Stimulated activated memory B cell treated with anti-CD40 and anti-IgM and Interleukin-4, amounts not matched to agents 10 μg/mL and 1 μg/mL and 100 μg/mL, for 72 hours (primary cell): ENCODE measurements around the gene PRKG1.

Experiments used
- ATAC-seq: fragments of 150-1000 bp; cut with Tn5 transposase; 2 replicates; pipeline ENCODE4 v1.10.0; 2021
- H3K27ac Mint-ChIP-seq: one replicate; pipeline ENCODE4 v1.8.0; 2022; ENCODE audit warnings: mild to moderate bottlenecking, mixed read lengths
- H3K27me3 Mint-ChIP-seq: one replicate; pipeline ENCODE4 v1.8.0; 2022; ENCODE audit warnings: mixed read lengths
- H3K36me3 Mint-ChIP-seq: one replicate; pipeline ENCODE4 v1.8.0; 2022; ENCODE audit warnings: mixed read lengths
- H3K4me1 Mint-ChIP-seq: one replicate; pipeline ENCODE4 v1.8.0; 2022; ENCODE audit warnings: mixed read lengths
- H3K4me3 Mint-ChIP-seq: one replicate; pipeline ENCODE4 v1.8.0; 2022; ENCODE audit warnings: mild to moderate bottlenecking, moderate library complexity, mixed read lengths
- H3K9me3 Mint-ChIP-seq: one replicate; pipeline ENCODE4 v1.8.0; 2022; ENCODE audit warnings: mixed read lengths

Gene PRKG1

DNA sequence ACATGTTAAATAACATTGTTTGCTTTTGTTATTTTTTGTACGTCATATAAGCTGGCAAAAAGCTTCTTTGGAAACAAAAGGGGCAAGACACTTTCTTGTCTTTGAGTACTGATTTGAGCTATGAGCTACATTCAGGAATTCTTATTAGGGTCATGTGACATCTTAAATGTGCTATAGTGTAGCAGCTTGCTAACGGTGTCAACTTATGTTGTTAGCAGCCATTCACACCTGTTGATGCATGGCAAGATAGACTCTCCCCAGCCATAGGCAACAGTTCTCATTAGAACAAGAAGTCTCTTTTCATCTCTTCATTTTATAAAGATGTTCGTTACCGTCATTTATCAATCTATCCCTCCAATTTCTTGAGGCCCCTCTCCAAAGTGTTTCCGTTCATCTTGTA lies 411.4 kb downstream of the PRKG1 start:
- Mint-ChIP-seq H3K36me3 (no peaks in the 10 kb centered on the region), H3K9me3 (no peaks in the 10 kb centered on the region), H3K27me3 (no peaks in the 10 kb centered on the region), H3K27ac (no peak overlapping the region), H3K4me3 (no peak overlapping the region), H3K4me1 (no peaks in the 10 kb centered on the region)
- ATAC-seq: no peak

DNA sequence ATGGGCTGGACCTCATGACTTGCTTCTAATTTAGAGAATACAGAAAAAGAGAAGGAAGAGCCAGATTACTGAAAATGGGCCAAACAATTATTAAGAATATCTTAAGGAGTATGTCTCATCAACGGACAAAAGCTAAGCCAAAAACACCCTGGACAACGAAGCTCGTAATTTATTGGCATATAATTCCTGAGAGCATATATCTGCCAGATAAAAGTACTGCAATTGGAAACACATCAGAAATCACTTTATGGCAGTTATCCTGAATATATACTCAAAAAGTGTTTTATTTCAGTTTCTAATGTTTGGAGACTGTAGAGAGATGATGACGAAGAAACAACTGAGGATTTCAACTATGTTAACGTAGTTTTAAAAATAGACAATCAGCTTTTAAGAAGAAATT lies 413.3 kb downstream of the PRKG1 start:
- H3K4me3 Mint-ChIP-seq: no peak overlapping the region
- ATAC-seq: no peak
- no peaks in the 10 kb centered on the region for H3K27me3 Mint-ChIP-seq
- H3K9me3 Mint-ChIP-seq: no peaks in the 10 kb centered on the region
- no peak overlapping the region for H3K27ac Mint-ChIP-seq
- no peaks in the 10 kb centered on the region for H3K36me3 Mint-ChIP-seq
- H3K4me1 Mint-ChIP-seq: no peaks in the 10 kb centered on the region

DNA sequence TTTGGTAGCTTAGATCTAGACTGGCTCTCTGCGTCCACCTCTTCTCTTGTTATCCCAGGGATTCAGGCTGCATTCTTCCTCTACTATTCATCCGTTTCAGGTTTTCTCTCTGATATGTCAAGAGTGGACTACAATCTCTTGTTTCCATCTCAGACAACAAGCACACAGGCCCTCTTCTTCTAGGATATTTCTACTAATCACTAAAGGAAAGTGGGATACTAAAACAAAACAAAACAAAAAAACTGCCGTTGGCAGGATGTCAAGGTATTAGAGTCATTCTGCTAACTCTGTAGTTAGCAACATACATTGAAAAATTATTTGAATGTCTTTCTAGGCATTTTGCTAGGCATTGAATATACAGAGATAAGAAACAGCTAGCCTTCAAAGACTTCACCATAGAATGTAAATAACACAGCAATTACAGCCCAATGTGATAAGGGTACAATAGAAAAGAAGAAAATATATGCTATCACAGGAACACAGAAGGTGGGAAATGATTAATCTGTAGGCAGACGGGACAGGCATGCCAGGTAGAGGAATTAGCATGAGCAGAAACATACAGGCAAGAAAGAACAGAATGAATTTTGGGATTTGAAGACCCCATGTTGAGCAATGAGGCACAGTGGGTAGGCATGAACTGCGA lies 414.6 kb downstream of the PRKG1 start:
- Mint-ChIP-seq H3K4me3 (no peak overlapping the region), H3K27me3 (no peaks in the 10 kb centered on the region), H3K9me3 (no peaks in the 10 kb centered on the region), H3K4me1 (no peaks in the 10 kb centered on the region), H3K27ac (no peak overlapping the region), H3K36me3 (no peaks in the 10 kb centered on the region)
- ATAC-seq: no peak

DNA sequence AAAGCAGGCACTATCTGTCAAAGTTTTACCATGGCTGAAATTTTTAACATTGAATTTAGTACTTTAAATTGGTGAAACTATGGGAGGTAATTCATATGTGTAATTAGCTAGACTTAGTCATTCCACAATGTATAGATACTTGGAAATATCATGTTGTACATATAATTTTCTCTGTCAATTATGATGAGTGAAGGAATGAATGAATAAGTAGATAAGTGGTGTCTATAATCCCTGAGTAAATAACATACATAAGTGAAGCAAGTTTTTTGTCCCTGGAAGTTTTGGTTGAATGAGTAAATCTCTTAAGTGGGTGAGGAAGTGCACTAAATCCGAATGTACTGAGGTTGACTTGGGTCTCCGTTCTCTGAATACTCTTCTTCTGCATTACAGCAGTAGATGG lies 424.1 kb downstream of the PRKG1 start:
- no peak overlapping the region for H3K4me3 Mint-ChIP-seq
- no peaks in the 10 kb centered on the region for H3K36me3 Mint-ChIP-seq
- H3K9me3 Mint-ChIP-seq: no peaks in the 10 kb centered on the region
- H3K27ac Mint-ChIP-seq: no peak overlapping the region
- ATAC-seq: no peak
- H3K4me1 Mint-ChIP-seq: no peaks in the 10 kb centered on the region
- no peaks in the 10 kb centered on the region for H3K27me3 Mint-ChIP-seq

DNA sequence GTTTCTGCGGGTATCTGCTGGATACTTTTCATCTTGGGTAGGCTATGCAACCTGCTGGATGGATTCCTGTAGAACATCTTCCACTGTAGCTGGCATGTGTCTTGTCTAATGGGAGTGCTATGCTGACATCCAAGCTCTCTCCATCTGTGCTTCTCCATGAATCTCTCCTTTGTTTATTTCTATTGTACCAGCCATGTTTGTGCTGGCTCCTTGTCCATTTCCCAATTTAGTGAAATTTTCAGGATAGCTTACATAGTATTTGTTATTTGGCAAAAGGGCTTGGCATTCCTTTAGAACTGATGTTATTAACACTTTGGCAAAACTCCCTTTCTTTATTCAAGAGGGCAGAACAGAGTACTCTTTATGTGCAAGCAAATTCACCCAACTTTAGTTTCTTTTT lies 427.1 kb downstream of the PRKG1 start:
- ATAC-seq: no peak
- Mint-ChIP-seq H3K27ac (no peak overlapping the region), H3K9me3 (no peaks in the 10 kb centered on the region), H3K4me3 (no peak overlapping the region), H3K36me3 (no peaks in the 10 kb centered on the region), H3K27me3 (no peaks in the 10 kb centered on the region), H3K4me1 (no peaks in the 10 kb centered on the region)

DNA sequence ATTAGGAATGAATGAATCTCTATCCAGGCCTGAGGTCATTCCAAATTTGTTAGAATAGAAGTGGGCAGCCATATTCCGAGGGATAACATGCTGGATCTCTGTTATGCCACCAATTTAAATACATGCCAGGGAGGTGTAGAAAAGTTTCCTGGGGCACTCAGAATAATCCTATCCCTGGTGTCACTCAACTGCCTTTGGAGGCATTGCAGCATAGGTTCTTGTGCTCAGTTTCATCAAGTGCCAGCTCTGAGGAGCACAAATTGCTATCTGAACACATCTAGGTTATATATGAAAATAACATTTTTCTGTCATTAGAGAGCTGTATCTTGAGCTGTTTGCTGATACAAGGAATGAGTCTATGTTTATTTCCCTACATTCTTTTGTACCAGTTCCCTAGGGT lies 427.8 kb downstream of the PRKG1 start:
- no peaks in the 10 kb centered on the region for H3K4me1 Mint-ChIP-seq
- ATAC-seq: no peak
- no peaks in the 10 kb centered on the region for H3K36me3 Mint-ChIP-seq
- H3K27me3 Mint-ChIP-seq: no peaks in the 10 kb centered on the region
- no peak overlapping the region for H3K4me3 Mint-ChIP-seq
- no peak overlapping the region for H3K27ac Mint-ChIP-seq
- H3K9me3 Mint-ChIP-seq: no peaks in the 10 kb centered on the region

DNA sequence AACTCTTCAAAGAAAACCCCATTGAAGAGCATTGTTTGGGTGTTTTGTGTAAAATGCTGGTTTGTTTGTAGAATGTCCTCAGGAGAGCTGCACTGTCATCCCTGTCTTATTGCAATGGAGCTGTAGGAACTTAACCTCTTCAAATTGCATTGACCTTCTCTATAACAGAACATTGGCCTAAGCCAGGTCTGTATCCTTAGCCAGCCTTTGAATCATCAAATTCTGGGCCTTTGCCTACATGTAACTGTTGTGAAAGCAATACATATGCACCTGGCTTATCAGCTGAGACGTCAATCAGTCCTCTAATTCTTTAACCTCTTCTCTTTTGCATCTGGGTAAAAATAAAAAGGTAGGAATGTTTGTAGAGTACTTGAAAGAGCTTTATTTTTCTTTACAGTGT lies 429.1 kb downstream of the PRKG1 start:
- ATAC-seq: no peak
- no peaks in the 10 kb centered on the region for H3K9me3 Mint-ChIP-seq

DNA sequence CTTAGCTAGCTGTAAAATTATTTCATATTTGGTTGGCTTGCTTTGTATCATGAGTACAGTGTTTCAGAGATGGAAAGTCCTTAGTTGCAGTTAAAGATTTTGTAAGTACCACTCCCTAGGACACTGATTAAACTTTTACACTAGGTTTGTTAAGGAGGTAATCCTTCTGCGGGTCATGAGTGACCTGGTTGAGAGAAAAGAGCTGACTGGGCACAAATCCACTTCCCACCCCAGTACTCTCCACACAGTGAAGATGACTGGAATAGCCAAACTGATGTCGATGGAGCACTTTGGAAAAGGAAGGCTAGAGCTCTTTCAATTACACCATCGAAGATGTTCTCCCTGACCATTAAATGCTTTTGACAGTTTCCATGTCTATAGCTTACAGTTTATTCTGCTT lies 433.2 kb downstream of the PRKG1 start:
- no peak overlapping the region for H3K27ac Mint-ChIP-seq
- no peaks in the 10 kb centered on the region for H3K27me3 Mint-ChIP-seq
- no peaks in the 10 kb centered on the region for H3K36me3 Mint-ChIP-seq
- no peaks in the 10 kb centered on the region for H3K4me1 Mint-ChIP-seq
- no peak overlapping the region for H3K4me3 Mint-ChIP-seq
- ATAC-seq: no peak
- no peaks in the 10 kb centered on the region for H3K9me3 Mint-ChIP-seq

More for the DNA sequence above, 429.1 kb downstream of the PRKG1 start:
- no peaks in the 10 kb centered on the region for H3K36me3 Mint-ChIP-seq
- no peaks in the 10 kb centered on the region for H3K27me3 Mint-ChIP-seq
- no peaks in the 10 kb centered on the region for H3K4me1 Mint-ChIP-seq
- H3K4me3 Mint-ChIP-seq: no peak overlapping the region
- no peak overlapping the region for H3K27ac Mint-ChIP-seq

DNA sequence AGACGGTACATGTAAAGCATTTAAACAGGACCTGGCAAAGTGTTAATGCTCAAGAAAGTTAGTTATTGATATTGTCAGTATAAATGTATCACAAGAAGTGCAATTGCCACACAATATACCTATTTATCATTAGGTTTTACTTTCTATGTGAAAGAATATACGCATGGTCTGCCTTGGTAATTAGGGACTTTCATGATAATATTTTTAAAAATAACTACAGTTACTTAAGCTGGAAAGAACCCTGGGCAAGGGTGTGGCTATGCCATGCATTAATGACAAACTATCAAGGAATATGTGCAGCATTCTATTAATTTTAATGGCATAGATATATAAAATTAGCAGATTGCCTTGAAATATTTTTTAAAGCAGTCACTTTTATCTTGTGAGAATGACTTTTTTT lies 433.9 kb downstream of the PRKG1 start:
- Mint-ChIP-seq H3K4me1 (no peaks in the 10 kb centered on the region), H3K4me3 (no peak overlapping the region), H3K9me3 (no peaks in the 10 kb centered on the region), H3K36me3 (no peaks in the 10 kb centered on the region), H3K27me3 (no peaks in the 10 kb centered on the region), H3K27ac (no peak overlapping the region)
- no peak for ATAC-seq

- ATAC-seq: no peak
- Mint-ChIP-seq H3K27me3 (no peaks in the 10 kb centered on the region), H3K4me3 (no peak overlapping the region), H3K36me3 (no peaks in the 10 kb centered on the region), H3K4me1 (no peaks in the 10 kb centered on the region), H3K27ac (no peak overlapping the region), H3K9me3 (no peaks in the 10 kb centered on the region)
Observed at GRCh38 chr10:51510231-51510630, 435.9 kb downstream of the PRKG1 start.

DNA sequence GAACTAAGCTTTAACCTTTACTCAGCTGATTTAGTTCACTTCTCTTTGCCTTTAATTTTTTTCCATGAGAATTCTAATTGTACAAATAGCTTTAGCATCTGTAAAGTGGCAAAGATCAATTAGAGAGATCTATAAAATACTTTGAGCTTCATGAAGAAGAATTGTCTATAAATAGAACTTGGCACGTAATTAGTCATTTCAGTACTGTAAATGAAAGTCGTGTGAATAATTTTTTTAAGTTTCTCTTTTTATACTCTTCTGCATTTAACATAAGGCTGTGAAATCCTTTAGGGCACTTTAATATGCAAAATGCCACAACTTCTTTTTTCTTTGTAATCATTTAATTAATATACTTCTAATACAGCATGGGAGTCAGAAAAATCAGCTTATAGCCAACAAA lies 447.3 kb downstream of the PRKG1 start:
- no peak for ATAC-seq
- no peaks in the 10 kb centered on the region for H3K36me3 Mint-ChIP-seq
- H3K27ac Mint-ChIP-seq: no peak overlapping the region
- H3K9me3 Mint-ChIP-seq: peaks cover 6% of the 10 kb centered on the region
- no peaks in the 10 kb centered on the region for H3K4me1 Mint-ChIP-seq
- no peak overlapping the region for H3K4me3 Mint-ChIP-seq
- H3K27me3 Mint-ChIP-seq: no peaks in the 10 kb centered on the region

DNA sequence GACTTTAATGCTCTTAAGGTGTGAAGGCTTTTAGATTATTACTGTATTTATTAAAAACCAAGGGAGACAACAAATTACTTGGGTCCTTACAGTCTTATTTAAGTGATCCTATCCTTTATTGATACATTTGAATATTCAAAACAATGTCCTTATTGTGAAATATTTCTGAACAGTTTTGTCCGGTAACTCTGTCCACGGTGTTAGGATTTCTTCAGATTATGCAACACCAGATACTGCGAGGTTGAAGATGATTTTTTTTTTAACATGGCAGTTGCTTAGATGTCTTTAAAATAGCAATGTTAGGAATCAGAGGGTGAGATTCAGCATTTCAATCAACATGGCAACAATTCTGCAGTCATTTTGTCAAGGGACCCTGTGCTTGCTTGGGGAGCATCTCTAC lies 448.6 kb downstream of the PRKG1 start:
- Mint-ChIP-seq H3K4me3 (no peak overlapping the region), H3K27me3 (no peaks in the 10 kb centered on the region), H3K9me3 (peaks cover 6% of the 10 kb centered on the region), H3K27ac (no peak overlapping the region), H3K4me1 (no peaks in the 10 kb centered on the region), H3K36me3 (no peaks in the 10 kb centered on the region)
- no peak for ATAC-seq

GRCh38 chr10:51523440-51523839 lies 449.2 kb downstream of the PRKG1 start:
- Mint-ChIP-seq H3K4me3 (no peak overlapping the region), H3K9me3 (peaks cover 3% of the 10 kb centered on the region), H3K36me3 (no peaks in the 10 kb centered on the region), H3K27me3 (no peaks in the 10 kb centered on the region), H3K27ac (no peak overlapping the region), H3K4me1 (no peaks in the 10 kb centered on the region)
- no peak for ATAC-seq

- Mint-ChIP-seq H3K4me3 (no peak overlapping the region), H3K9me3 (peaks cover 3% of the 10 kb centered on the region), H3K4me1 (no peaks in the 10 kb centered on the region), H3K27me3 (no peaks in the 10 kb centered on the region), H3K36me3 (no peaks in the 10 kb centered on the region), H3K27ac (no peak overlapping the region)
- no peak for ATAC-seq
Observed at GRCh38 chr10:51524041-51524440, 449.8 kb downstream of the PRKG1 start.

DNA sequence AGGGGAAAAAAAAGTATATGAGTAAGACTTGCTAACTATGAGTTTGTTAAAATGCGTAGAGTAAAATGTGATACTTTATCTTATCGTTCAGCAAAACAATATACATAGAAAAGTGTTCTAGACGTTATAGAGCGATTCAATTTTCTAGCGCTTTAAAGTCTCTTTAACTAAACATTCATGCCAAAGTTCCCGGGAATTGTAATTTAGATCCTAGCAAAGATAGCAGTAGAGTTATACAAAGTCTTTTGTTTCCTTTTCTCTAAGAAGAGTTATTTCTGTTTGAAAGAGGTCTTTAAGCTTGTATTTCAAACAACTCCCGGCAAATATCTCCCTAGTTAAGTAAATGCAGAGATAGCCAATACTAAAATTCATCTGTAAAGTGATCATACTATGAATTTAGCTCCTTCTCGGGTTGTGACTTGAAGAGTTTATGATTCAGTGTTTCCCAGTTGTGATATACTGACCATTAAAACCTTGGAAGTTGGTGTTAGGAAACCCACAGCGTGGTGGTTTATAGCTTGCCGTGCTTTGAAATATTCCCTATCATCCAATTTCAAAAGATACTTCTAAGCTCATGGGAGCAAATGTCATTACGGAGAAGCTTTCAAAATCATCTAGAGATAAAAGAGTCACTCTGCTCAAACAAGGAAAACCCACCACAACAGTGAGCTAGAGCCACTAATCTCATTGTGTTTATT lies 453.4 kb downstream of the PRKG1 start:
- no peaks in the 10 kb centered on the region for H3K4me1 Mint-ChIP-seq
- peaks cover 3% of the 10 kb centered on the region for H3K9me3 Mint-ChIP-seq
- H3K36me3 Mint-ChIP-seq: no peaks in the 10 kb centered on the region
- no peak overlapping the region for H3K4me3 Mint-ChIP-seq
- no peak for ATAC-seq
- H3K27ac Mint-ChIP-seq: no peak overlapping the region
- H3K27me3 Mint-ChIP-seq: no peaks in the 10 kb centered on the region

- H3K4me3 Mint-ChIP-seq: no peak overlapping the region
- no peak for ATAC-seq
- H3K4me1 Mint-ChIP-seq: no peaks in the 10 kb centered on the region
Observed at GRCh38 chr10:51528527-51528926, 454.2 kb downstream of the PRKG1 start.

More at GRCh38 chr10:51528527-51528926, 454.2 kb downstream of the PRKG1 start:
- H3K27ac Mint-ChIP-seq: no peak overlapping the region
- H3K9me3 Mint-ChIP-seq: peaks cover 3% of the 10 kb centered on the region
- H3K27me3 Mint-ChIP-seq: no peaks in the 10 kb centered on the region
- no peaks in the 10 kb centered on the region for H3K36me3 Mint-ChIP-seq
